ENCODE results near the gene ITGA8.

ITGA8 gene

GRCh38 chr10:15735763-15736162, 16.0 kb upstream of the ITGA8 start:
- no peak for DNase-seq (ENCODE audit: low read depth)

GRCh38 chr10:15730341-15730740, 10.6 kb upstream of the ITGA8 start:
- DNase-seq (ENCODE audit: low read depth) = no peak

GRCh38 chr10:15729890-15730289, 10.2 kb upstream of the ITGA8 start:
- DNase-seq (ENCODE audit: low read depth) = no peak

- DNase-seq (ENCODE audit: low read depth) = no peak
These were observed 6.3 kb upstream of the ITGA8 start for GRCh38 chr10:15726042-15726441.

GRCh38 chr10:15725603-15726002, 5.9 kb upstream of the ITGA8 start:
- peak; percentile 78 for DNase-seq (ENCODE audit: low read depth)

GRCh38 chr10:15724683-15725082, 5.0 kb upstream of the ITGA8 start:
- DNase-seq (ENCODE audit: low read depth) = no peak

- DNase-seq (ENCODE audit: low read depth) = no peak
These were observed 4.1 kb upstream of the ITGA8 start for GRCh38 chr10:15723803-15724202.

GRCh38 chr10:15720635-15721287, 1.0 kb upstream of the ITGA8 start:
- no peak for DNase-seq (ENCODE audit: low read depth)

GRCh38 chr10:15719049-15719898, 448 bp downstream of the ITGA8 start:
- DNase-seq (ENCODE audit: low read depth) = peak; percentile 55

- no peak for DNase-seq (ENCODE audit: low read depth)
These were observed 1.1 kb downstream of the ITGA8 start for GRCh38 chr10:15718694-15719048.

- peak; percentile 54 for DNase-seq (ENCODE audit: low read depth)
These were observed 4.0 kb downstream of the ITGA8 start for GRCh38 chr10:15715619-15716227.

GRCh38 chr10:15714847-15715246, 4.9 kb downstream of the ITGA8 start:
- DNase-seq (ENCODE audit: low read depth) = no peak

GRCh38 chr10:15712883-15713282, 6.8 kb downstream of the ITGA8 start:
- peak; percentile 64 for DNase-seq (ENCODE audit: low read depth)

GRCh38 chr10:15710455-15710854, 9.3 kb downstream of the ITGA8 start:
- no peak for DNase-seq (ENCODE audit: low read depth)

- no peak for DNase-seq (ENCODE audit: low read depth)
These were observed 14.4 kb downstream of the ITGA8 start for GRCh38 chr10:15705298-15705697.

- peak; percentile 53 for DNase-seq (ENCODE audit: low read depth)
These were observed 15.1 kb downstream of the ITGA8 start for GRCh38 chr10:15704581-15704968.

GRCh38 chr10:15703944-15704580, 15.7 kb downstream of the ITGA8 start:
- DNase-seq (ENCODE audit: low read depth) = peak; percentile 17

- peak; percentile 52 for DNase-seq (ENCODE audit: low read depth)
These were observed 16.4 kb downstream of the ITGA8 start for GRCh38 chr10:15703151-15703880.

- no peak for DNase-seq (ENCODE audit: low read depth)
These were observed 19.5 kb downstream of the ITGA8 start for GRCh38 chr10:15700078-15700674.

- no peak for DNase-seq (ENCODE audit: low read depth)
These were observed 23.9 kb downstream of the ITGA8 start for GRCh38 chr10:15695852-15696251.

GRCh38 chr10:15690031-15690430, 29.7 kb downstream of the ITGA8 start:
- DNase-seq (ENCODE audit: low read depth) = no peak

GRCh38 chr10:15684768-15685167, 35.0 kb downstream of the ITGA8 start:
- DNase-seq (ENCODE audit: low read depth) = no peak

Measured in EH (cell line).